Head of caudate nucleus (tissue), 42 donors: Measurements from ENCODE around the gene CPED1.

Experiments
- DNase-seq, 42 donors: peaks; one replicate each; pipeline versions ENCODE4 v3.0.0 to v3.0.0-alpha.2; 2020 to 2021; ENCODE audit warnings: mixed read lengths in 7 of 42
- intact Hi-C: fragments of 100-400 bp; cut with DNase I; formaldehyde crosslinking; loops from one replicate; pipeline ENCODE4 v1.15.0; 2022

CPED1 gene

DNA sequence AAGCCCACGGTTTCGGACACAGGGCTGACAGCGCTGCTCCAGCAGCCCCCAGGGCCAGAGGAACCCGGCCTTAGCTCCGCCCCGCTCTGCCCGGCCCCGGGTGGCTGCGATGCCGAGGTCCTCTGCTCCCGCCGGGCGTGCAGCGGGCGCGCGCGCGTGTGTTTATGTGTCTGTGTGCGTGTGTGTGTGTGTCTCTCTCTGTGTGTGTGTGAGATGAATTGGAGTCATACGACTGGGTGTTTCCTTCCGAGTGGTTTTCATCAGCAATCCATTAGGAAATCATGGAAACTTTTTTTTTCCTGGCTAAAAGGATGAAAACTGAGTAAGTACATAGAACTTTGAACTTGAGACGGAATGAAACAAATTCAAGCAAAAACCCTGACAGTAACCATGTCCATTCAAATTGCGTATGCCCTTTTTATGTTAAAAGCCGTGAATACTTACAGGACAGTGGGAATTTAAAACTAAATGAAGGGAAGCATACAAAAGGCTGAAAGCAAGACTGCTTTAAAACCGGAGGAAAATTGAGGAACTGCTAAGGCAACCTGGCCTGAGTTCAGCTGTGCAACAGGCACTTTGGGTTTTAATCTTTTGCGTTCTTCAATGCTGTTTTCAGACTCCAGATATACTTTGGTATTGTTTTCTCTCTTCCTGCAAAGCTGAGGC, at the start of gene CPED1:
CPED1 (plus strand) TSS at position 121 of the 666 bp plus-strand sequence. CDS start 911 bp downstream, outside the sequence.
- peak in 41 of 42 donors; percentile 25 to 82 (median 62) for DNase-seq
- intact Hi-C loops = loop anchor here (5.0 kb wide), 1 partner anchor 94 kb away; no protein-coding TSS in a partner anchor

DNA sequence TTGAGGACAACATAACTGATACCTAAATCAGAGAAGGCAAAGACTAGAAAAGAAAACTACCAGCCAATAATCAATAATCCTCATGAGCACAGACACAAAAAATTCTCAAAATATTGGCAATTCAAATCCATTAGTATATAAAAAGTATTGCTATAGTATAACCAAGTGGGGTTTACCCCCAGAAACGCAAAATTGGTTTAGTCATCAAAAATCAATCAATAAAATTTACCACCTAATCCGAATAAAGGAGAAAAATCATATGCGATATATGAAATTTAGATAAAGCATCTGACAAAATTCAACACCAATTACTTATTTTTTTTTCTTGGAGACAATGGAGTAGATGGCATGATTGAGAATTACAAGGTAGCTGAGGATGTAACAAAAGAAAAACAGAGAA, 49.2 kb upstream of the CPED1 start:
- intact Hi-C loops = no loop called here
- DNase-seq = no peak

DNA sequence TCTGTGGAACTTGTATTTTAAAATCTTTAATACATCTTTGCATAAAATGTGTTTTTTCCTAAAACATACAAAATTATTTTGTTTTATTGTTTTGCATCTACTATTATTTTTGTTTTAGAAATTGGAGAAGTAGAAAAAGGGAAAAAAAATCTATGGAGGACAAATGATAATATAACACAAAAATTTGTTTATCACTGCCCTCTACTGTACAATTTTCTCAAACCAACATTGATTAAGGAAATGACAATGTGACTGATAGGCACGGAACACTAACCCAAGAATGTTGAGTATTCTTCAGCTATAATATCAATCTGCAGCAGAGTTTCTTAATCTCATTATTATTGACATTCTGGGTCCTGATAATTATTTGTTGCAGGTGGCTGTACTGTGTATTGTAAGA, 47.4 kb upstream of the CPED1 start:
- no peak for DNase-seq
- intact Hi-C loops = no loop called here

DNA sequence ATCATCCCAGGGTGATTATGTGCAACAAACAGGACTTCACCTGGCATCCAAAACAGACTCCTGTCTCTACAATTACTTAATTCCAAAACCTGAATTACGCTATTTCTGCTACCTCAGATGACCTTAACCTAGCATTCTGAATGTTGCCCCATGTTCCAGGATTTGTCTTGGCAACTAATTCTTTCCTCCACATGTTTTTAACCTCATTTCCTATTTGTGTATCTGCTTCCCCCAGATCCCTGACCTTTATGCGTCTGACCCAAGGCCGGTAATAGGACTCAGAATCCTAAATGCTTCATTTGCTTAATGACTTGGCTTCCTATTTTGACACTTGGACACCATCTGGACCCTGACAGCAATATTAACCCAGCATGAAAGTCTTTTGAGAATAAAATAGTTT, 46.7 kb upstream of the CPED1 start:
- no peak for DNase-seq

DNA sequence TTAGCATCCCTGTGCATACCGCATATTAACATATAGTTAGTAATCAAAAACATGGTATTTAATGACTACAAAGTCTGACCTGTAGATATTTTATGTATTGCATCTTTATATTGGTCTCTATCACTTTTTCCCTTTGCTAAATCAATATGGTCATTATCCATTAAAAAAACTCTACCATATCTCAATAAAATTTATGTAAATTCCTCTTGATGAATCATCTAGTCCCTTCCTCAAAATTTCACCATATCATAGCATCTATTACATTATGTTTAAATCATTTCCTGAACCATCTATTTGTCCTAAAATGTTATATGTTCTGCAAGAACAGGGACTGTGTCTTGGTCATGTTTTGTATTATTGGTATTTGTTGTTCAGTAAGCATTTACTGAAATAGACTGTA, 45.6 kb upstream of the CPED1 start:
- DNase-seq = no peak
- intact Hi-C loops = no loop called here

More for the DNA sequence above, 46.7 kb upstream of the CPED1 start:
- intact Hi-C loops = no loop called here

DNA sequence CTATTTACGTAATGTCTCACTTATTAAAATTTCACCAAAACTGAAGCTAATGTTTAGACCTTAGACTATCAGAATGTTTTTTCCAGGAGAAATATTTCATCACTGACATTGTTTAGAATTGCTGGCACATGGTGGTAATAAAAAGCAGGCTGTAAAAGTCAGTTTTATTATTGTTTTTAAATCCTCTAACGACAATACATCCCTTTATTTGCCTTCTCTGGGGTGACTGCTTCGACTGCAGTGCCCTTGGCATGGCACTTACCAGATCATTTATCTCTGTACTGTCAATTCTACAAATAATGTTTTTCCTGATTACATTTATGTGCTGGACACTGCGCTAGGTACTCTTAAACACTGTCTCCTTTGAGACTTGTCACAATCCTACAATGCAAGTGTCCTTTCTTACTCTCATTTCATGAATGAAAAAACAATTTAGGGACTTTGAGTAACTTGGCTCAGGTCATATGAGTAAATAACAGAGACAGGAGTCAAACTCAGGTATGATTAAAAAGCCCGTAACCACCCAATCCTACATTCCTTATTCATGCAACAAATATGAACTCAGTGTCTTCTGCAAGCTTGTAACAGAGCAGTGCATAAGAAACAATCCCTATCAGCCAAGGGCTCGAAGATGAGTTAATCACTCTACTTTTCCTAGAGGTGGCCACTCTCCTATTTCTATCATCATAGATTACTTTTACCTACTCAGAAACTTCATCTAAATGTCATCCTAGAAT, 43.5 kb upstream of the CPED1 start:
- DNase-seq = no peak
- intact Hi-C loops = loop anchor here (5.0 kb wide), 1 partner anchor 88 kb away; the partner anchor contains the start of gene TSPAN12

DNA sequence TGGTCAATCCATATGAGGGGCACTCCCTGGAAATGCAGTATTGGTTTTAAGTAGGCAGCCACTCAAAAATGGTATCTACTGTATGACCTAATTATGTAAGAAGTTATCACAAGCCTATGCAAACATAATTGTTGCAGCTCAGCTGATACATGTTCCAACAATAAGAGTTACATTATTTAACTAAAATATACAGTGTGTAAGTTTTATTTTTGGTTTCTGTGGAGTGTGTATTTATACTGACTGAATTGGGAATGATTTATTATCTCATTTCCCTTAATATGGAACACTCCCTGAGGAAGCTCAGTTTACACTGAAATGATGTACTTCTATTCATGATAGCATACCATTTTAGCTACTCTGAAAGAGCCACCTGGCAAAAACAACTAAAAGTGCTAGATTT, 40.5 kb upstream of the CPED1 start:
- DNase-seq = no peak
- intact Hi-C loops = loop anchor here (5.0 kb wide), 1 partner anchor 91 kb away; the partner anchor contains the start of gene TSPAN12

DNA sequence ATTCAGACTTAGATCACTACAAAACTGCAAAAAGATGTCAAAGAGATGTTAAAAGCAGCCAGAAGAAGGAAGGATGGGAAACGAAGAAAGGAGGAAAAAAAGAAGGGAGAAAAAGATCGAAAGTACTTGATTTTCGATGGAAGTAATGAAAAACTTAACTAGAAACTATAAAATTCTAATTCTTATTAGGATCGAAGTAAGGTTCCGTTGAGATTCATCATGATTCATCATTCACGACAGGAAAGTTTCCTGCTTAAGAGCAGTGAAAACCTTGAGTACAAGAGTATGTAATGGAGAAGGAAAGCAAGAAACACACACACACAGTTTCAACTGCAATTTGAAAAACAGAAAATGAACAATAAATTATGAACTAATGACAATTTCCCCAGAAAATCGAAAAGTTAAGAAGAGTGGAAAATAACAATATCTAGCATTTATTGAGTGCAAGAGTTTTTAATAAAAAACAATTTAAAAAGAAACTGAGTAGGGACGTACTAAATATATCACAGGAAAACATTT, 39.1 kb upstream of the CPED1 start:
- DNase-seq = no peak
- intact Hi-C loops = loop anchor here (5.0 kb wide), 1 partner anchor 92 kb away; the partner anchor contains the start of gene TSPAN12

DNA sequence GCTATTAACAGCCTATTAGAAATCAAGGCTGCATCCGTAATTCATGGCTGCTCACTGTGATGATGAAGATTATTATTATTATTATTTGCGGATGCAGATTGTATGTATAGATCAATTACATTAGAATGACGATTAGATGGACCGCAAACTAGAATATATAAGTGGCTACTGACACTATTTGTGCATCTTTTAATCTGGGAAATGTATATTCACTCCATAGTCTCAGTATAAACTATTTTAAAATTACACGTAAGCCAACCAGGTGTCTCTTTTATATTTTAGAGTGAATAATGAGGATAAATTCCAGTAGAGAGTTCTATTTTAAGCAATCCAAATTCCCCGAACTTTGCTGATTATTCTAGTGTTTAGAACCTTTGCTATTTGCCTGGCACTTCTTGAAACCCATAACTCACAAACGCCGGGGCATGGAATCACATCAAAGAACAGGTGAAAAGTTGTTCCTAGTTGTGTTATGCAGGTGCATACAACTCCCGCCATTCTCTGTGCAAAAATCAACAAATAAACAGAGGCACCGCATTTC, 38.4 kb upstream of the CPED1 start:
- DNase-seq = no peak
- intact Hi-C loops = loop anchor here (5.0 kb wide), 1 partner anchor 93 kb away; the partner anchor contains the start of gene TSPAN12

DNA sequence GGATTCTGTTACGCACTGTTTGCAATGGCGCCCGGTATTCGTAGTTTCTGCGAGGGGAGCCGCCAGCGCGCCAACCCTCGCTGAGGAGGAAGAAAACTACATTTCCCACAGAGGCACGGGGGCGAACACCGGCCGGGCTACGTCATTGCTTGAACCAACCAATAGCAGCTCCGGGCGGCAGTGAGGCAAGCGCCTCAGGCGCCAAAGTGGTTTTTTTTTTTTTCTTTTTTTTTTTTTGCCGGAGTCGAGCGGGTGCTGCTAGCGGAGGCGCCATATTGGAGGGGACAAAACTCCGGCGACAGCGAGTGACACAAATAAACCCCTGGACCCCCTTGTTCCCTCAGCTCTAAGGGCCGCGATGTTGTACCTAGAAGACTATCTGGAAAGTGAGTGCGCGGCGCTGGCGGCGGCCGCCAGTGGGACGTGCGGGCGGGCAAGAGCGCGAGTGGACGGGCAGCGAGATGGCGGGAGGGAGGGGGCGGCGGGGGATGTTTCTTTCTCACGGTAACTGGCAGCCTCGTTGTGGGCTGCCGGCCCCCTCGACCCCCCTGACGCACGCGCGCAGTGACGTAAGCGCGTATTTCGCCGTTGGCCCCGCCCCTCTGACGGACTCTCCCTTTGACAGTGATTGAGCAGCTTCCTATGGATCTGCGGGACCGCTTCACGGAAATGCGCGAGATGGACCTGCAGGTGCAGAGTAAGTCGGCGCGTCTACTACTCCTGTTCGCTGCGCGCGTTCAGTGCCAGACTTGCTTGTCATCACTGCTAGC, 37.8 kb upstream of the CPED1 start, which contains the start of gene ING3:
ING3 (plus strand) TSS at position 239 of the 770 bp plus-strand sequence; CDS start at position 359, 120 bp downstream.
- intact Hi-C loops = no loop called here
- DNase-seq = peak; percentile 95 to 99 (median 98)

DNA sequence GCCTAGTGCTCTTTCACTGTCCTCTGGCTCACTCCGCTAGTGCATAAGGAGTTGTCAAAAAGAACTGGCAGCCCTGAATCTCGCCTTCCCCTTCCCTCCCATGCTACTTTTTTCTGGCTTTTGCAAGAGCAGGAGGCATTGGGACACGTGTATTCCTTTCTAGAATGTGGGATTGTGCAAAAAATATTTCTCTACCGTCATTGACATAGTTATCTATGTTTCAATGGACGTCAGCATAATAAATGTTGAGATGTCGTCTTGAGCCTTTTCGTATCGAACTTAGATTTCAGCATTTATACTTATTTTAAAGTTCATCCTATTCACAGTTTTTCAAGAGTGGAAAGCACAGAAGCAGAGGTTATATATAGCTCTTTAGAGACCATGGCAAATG, 37.2 kb upstream of the CPED1 start:
- intact Hi-C loops = no loop called here
- DNase-seq = no peak

DNA sequence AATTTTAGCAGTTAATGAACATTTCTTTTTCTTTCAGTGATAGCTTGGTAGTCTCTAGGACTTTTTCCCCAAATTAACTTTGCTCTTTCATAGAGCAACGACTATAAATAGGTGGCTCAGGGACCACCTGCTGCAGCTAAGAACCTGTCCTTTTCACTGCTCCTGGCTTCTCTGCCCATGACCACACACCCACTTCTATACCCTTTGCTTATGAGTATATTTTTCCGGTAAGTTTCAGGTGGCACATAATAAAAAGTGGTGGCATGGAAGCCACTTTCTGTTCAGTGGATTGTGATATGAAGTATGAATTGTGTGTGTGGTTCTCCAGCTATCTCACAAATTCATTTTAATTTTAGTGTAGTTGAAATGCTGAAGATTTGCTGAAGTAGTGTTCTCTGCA, 36.7 kb upstream of the CPED1 start:
- intact Hi-C loops = no loop called here
- DNase-seq = no peak

DNA sequence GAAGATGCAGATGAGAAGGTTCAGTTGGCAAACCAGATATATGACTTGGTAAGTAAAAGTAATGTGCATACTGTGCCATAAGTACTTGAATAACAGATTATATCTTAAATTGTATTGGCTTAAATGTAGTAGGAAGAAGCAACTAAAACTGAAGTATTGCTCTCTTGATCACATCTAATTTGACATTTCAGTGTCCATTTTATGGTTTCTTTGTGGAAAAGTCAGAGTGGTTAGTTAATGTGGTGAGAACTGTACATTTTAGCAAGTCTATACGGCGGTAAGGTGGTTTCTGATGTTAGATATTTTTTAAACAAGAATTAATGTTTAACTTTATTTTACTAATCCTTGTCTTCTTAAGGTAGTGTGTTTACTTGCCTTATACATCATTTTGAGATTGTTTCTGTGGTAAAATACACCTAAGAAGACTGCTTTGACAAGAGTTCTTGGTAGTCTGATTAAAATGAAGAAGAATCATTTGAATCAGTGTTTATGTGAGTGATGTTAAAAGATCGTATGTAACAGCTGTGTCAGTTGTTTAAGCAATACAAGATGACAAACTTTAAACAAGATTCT, 32.8 kb upstream of the CPED1 start:
- intact Hi-C loops = no loop called here
- no peak for DNase-seq

DNA sequence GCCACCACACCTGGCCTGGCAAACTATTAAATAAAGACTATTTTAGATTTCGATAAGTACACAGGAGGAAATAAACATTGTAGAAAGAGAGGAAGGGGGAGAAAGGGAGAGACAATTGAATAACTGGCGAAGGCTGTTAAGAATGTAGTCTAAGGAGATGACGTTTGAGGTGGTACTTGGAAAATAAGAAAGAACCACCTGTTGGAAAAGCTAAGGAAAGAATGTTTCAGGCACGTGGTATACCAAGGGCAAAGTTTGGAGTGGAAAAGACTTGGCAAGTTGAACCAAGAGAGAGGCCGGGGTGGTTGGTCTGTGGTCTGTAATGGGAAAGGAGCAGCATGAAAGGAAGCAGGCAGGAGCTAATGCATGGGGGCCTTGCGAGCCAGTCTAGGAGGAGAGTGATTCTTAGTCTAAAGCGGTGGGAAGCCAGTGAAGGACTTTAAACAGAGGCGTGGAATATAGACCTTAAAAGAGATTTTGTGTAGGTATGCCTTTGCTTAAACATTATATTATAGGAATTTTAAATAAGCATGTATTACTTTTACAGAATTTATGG, 28.5 kb upstream of the CPED1 start:
- intact Hi-C loops = no loop called here
- no peak for DNase-seq

DNA sequence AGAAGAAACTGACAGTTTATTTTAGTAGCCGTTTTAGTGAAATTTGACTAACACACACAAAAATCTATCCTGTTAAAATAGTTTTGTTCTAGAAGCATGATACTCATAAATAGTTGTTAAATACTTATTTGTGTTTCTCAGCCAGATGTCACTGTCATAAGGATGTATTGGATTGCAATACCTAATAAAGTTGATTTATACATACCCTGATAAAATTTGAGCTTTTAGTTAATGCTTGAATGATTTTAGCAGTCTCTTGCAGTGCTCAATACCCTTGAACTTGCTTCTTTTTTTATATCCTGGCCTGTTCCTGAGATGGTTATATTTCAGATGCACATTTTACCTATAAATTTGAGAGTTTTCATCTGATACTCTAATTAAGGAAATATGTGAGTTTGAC, 27.8 kb upstream of the CPED1 start:
- DNase-seq = no peak
- intact Hi-C loops = no loop called here

DNA sequence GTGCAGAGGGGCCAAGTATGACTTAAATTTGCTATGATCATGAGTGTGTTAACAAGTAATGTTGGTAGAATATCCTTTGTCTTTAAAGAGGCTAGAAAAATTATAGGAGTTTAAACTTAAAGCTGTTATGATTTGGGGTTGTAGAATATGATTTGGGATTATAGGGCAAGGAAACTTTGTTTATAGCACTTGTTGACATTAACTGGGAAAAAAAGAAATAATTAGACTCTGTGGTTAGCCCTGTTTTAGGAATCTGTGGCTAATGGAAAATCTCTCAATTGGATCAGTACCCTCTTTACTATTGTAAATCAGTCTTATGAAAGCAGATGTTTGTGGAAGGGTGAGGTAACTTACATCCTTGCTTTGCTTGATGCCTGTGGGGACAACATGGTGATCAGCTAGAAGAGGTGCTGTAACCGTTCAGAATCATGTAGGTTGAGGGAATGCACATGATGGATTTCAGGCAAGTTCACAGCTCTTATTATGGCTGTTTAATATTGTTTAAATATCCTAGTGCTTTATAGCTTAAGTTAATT, 26.8 kb upstream of the CPED1 start:
- intact Hi-C loops = no loop called here
- DNase-seq = no peak

DNA sequence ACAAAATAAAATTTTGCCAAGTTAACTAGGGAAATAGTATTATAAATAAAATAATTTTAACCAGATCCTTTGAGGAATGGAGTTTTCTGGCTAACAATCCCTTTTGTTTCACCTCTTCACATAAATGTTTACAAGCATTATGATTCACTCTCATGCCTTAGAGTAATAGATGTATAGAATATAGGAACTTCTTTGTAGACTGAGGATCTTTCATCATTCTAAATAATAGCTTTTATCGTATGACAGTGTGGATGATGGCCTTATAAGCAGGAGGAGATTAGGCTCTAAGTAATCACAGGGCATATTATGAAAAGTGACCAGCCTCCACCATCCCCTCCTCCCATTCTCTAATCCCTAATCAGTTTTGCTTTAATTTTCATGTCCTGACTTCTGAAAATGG, 24.4 kb upstream of the CPED1 start:
- intact Hi-C loops = no loop called here
- no peak for DNase-seq

DNA sequence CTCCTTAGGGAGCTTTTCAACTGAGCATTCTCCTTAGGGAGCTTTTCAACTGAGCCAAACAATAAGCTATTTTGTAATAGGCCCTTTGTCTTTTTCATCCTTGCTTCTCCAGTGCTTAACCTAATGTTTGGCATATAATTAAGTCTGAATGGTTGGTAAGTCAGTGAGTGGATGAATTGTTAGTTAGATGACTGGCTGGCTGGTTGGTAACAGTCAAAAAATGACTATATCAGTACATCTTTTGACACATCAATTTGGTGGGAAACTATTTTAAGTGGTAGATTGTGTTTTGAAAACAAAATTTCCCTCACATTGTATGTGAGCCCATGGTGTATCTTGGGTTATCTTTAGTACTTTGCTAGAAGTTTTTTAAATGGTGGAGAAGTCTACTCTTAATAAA, 21.6 kb upstream of the CPED1 start:
- no peak for DNase-seq
- intact Hi-C loops = no loop called here
